ENCODE measurements around the gene RASA3. TPM values are rescaled to one million over a fixed set of nuclear protein-coding genes. Genes with fewer than 3 reads are reported as not detected.

Gene RASA3
- total and polyA plus RNA-seq, 2 donors (not counting 3 experiments of a cell fraction or from before 2014, with no cell fraction given) = 26.5 to 53.8 TPM

GRCh38 chr13:114079601-114080536 is 52.6 kb downstream of the RASA3 start:
- Histone ChIP-seq H2AFZ (ENCODE audit: low read depth, low read length) (no peak overlapping the region), H3K9me3 (replicated peaks; ENCODE audit: control insufficient read depth, insufficient read depth, low read length) (no peaks in the 10 kb centered on the region), H3K4me3 (replicated peaks in 1 of 3; ENCODE audit: insufficient read depth in 1 of 3, low read depth in 1 of 3, low read length in 3 of 3) (no peak overlapping the region), H3K4me2 (ENCODE audit: insufficient read depth, low read length) (no peak overlapping the region), H3K4me1 (ENCODE audit: control insufficient read depth, extremely low read depth, insufficient read depth, low read length) (no peaks in the 10 kb centered on the region), H3K27ac (ENCODE audit: insufficient read depth, low read depth, low read length) (no peak overlapping the region), H3K79me2 (ENCODE audit: control insufficient read depth, insufficient read depth, low read length) (peaks cover 81% of the 10 kb centered on the region), H3K9me1 (replicated peaks; ENCODE audit: control insufficient read depth, extremely low read depth, insufficient read depth, low read length) (no peaks in the 10 kb centered on the region), H4K20me1 (replicated peaks; ENCODE audit: control insufficient read depth, extremely low read depth, insufficient read depth, low read length) (no peaks in the 10 kb centered on the region), H3K9ac (replicated peaks; ENCODE audit: extremely low read depth, insufficient read depth, low read length) (no peak overlapping the region), H3K36me3 (ENCODE audit: control insufficient read depth in 2 of 2, extremely low read depth in 1 of 2, insufficient read depth in 2 of 2, low read length in 2 of 2) (no peaks in the 10 kb centered on the region), H3K27me3 (ENCODE audit: control insufficient read depth in 2 of 2, insufficient read depth in 2 of 2, low read length in 2 of 2) (no peaks in the 10 kb centered on the region)
- dilution Hi-C loops (cut with MboI; ENCODE audit: extremely low pct_ligation_motif_present, low sequenced_read_pairs) (no loop called here), intact Hi-C loops (cut with micrococcal nuclease) (no loop called here)
- DNase-seq (ENCODE audit: low read depth, low spot score) (no peak), FAIRE-seq (no peak)
- ChIA-PET CTCF (no interaction called here), POLR2A (no interaction called here)
- no TSS peak for BruUV-seq (replicated peaks)
- TF ChIP-seq MAX (IDR thresholded peaks at IDR 0.05; ENCODE audit: insufficient read depth, insufficient read length) (no peak), MYC (IDR thresholded peaks at IDR 0.05; ENCODE audit: low read depth, low read length) (no peak)

GRCh38 chr13:114078461-114079451 is 53.7 kb downstream of the RASA3 start:
- no peak for TF ChIP-seq EZH2 (IDR thresholded peaks at IDR 0.05; ENCODE audit: borderline replicate concordance, low read depth, low read length, severe bottlenecking)
- TF ChIP-seq GATA2 (IDR thresholded peaks at IDR 0.05; ENCODE audit: insufficient read depth, insufficient read length, low read depth, low read length) = no peak
- no peak for TF ChIP-seq POLR2AphosphoS5 (IDR thresholded peaks at IDR 0.05; ENCODE audit: insufficient read depth, low read depth, low read length)
- no peak for TF ChIP-seq MAX (IDR thresholded peaks at IDR 0.05; ENCODE audit: insufficient read depth, insufficient read length)
- no peak for TF ChIP-seq JUN (IDR thresholded peaks at IDR 0.05; ENCODE audit: borderline replicate concordance, insufficient read depth, insufficient read length, low read depth)
- TF ChIP-seq MYC (IDR thresholded peaks at IDR 0.05; ENCODE audit: low read depth, low read length) = no peak
- no peak for TF ChIP-seq POLR2A (IDR thresholded peaks at IDR 0.05; ENCODE audit: low read depth, low read length)
- TF ChIP-seq CTCF (IDR thresholded peaks at IDR 0.05; ENCODE audit: extremely low read depth in 1 of 2, insufficient read depth in 1 of 2, low read depth in 1 of 2, low read length in 2 of 2) = no peak
- TF ChIP-seq FOS (IDR thresholded peaks at IDR 0.05; ENCODE audit: borderline replicate concordance, insufficient read depth, low read length) = no peak
- no peaks in the 10 kb centered on the region for H3K9me1 ChIP-seq (replicated peaks; ENCODE audit: control insufficient read depth, extremely low read depth, insufficient read depth, low read length)
- H3K4me1 ChIP-seq (ENCODE audit: control insufficient read depth, extremely low read depth, insufficient read depth, low read length) = no peaks in the 10 kb centered on the region
- H3K79me2 ChIP-seq (ENCODE audit: control insufficient read depth, insufficient read depth, low read length) = peaks cover 92% of the 10 kb centered on the region
- ChIA-PET POLR2A (no interaction called here), CTCF (no interaction called here)
- intact Hi-C loops (cut with micrococcal nuclease) (no loop called here), dilution Hi-C loops (cut with MboI; ENCODE audit: extremely low pct_ligation_motif_present, low sequenced_read_pairs) (no loop called here)
- H3K27ac ChIP-seq (ENCODE audit: insufficient read depth, low read depth, low read length) = no peak overlapping the region
- peaks cover under 1 to 3% of the 10 kb centered on the region in 2 experiments for H3K36me3 ChIP-seq (ENCODE audit: control insufficient read depth in 2 of 2, extremely low read depth in 1 of 2, insufficient read depth in 2 of 2, low read length in 2 of 2)
- no peaks in the 10 kb centered on the region for H3K9me3 ChIP-seq (replicated peaks; ENCODE audit: control insufficient read depth, insufficient read depth, low read length)
- H4K20me1 ChIP-seq (replicated peaks; ENCODE audit: control insufficient read depth, extremely low read depth, insufficient read depth, low read length) = no peaks in the 10 kb centered on the region
- no peak overlapping the region for H3K9ac ChIP-seq (replicated peaks; ENCODE audit: extremely low read depth, insufficient read depth, low read length)
- BruUV-seq (replicated peaks) = no TSS peak
- no peak overlapping the region for H3K4me2 ChIP-seq (ENCODE audit: insufficient read depth, low read length)
- no peaks in the 10 kb centered on the region for H3K27me3 ChIP-seq (ENCODE audit: control insufficient read depth in 2 of 2, insufficient read depth in 2 of 2, low read length in 2 of 2)
- no peak for FAIRE-seq
- H3K4me3 ChIP-seq (replicated peaks in 1 of 3; ENCODE audit: insufficient read depth in 1 of 3, low read depth in 1 of 3, low read length in 3 of 3) = no peak overlapping the region
- no peak overlapping the region for H2AFZ ChIP-seq (ENCODE audit: low read depth, low read length)
- DNase-seq (ENCODE audit: low read depth, low spot score) = no peak

Measured in endothelial cell of umbilical vein (primary cell).